ENCODE results near the gene EIF2S2. TPM values are rescaled to one million over a fixed set of nuclear protein-coding genes. Genes with fewer than 3 reads are reported as not detected.
"Not testable (repeated sequence)": the region's sequence is repeated elsewhere in the genome, so short reads cannot be mapped to it uniquely, and the experiment has no call there.

The EIF2S2 gene, protein sequence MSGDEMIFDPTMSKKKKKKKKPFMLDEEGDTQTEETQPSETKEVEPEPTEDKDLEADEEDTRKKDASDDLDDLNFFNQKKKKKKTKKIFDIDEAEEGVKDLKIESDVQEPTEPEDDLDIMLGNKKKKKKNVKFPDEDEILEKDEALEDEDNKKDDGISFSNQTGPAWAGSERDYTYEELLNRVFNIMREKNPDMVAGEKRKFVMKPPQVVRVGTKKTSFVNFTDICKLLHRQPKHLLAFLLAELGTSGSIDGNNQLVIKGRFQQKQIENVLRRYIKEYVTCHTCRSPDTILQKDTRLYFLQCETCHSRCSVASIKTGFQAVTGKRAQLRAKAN
- total RNA-seq (2014; rRNA removed; shearing (Covaris generic)) (114 and 138 TPM in 2 replicates), polyA plus RNA-seq (2016; fragmentation: Nextera tagmentation; extraction: Ambion mirVana) (109 and 114 TPM in 2 replicates)

DNA sequence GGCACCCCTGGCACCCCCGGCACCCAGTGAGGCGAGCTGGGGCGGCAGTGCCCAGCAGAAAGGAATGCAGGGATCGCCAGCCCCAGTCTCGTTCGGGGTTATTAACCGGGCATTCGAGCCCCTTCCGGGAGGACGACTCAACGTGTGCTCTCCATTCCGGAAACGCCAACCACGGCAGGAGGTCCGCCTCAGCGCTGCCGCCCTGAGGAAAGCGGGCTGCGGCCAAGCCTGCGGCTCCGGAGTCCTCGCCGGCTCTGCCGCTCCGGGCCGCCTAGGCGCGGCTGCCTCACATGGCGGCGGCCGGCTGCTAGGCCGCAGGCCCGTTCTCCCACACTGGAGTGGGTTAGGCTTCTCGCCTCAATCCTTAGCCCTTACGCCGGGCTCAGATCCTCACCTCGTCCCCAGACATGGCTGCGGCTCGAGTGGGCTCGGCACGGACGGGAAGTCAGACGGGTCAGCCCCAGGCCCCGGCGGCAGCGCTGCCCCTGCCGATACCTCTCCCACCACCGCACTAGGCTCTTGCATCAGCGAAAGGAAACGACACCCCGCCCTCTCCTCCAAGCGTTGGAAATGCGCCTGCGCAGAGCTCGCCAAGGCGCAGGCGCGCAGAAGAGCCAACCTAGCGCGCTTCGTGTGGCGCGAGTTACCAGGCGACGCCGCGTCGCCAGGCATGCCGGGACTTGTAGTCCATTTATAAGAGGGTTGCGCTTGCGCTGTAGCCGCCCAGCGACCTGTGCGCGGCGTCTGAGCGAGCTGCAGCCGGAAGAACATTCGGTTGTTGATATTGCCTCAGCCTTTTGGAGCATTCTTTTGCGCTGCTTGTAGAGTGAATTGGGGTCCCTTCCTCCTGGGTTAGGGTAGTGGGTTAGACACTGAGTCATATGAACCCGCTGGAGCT lies at the start of gene EIF2S2:
TSS of gene EIF2S2 (minus strand) at position 542 of the 898 bp plus-strand sequence. CDS start at position 409, 133 bp downstream.
- in situ Hi-C loops (cut with MboI) = no loop called here
- WGBS, 2 experiments (ENCODE audit: low coverage in 1 of 2, low lambda C conversion rate in 2 of 2, missing lambda C conversion rate in 2 of 2) = 0% methylated on average over 54 to 78 of the region's 81 CpGs

DNA sequence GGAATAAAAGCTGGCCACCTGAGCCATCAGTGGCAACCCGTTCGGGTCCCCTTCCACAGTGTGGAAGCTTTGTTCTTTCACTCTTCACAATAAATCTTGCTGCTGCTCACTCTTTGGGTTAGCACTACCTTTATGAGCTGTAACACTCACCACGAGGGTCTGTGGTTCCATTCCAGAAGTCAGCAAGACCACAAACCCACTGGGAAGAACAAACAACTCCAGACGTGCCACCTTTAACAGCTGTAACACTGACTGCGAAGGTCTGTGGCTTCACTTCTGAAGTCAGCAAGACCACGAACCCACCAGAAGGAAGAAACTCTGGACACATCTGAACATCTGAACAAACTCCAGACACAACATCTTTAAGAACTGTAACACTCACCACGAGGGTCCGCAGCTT lies 45.7 kb upstream of the EIF2S2 start:
- H3K4me2 ChIP-seq (ENCODE audit: unreplicated experiment); in situ Hi-C loops (cut with MboI); H3K27me3 ChIP-seq (replicated peaks; ENCODE audit: insufficient read depth); H3K9me3 ChIP-seq (ENCODE audit: low read depth); DNase-seq; H3K4me3 ChIP-seq; H3F3A ChIP-seq (ENCODE audit: insufficient read depth); H4K20me1 ChIP-seq (ENCODE audit: insufficient read depth); H3K4me1 ChIP-seq (ENCODE audit: insufficient read depth); H3K79me2 ChIP-seq (ENCODE audit: insufficient read depth); H3K27ac ChIP-seq; H2AFZ ChIP-seq; H3K9me2 ChIP-seq (ENCODE audit: insufficient read depth); H3K9ac ChIP-seq; H3K36me3 ChIP-seq (ENCODE audit: low read depth): not testable (repeated sequence)
- WGBS, 2 experiments (ENCODE audit: low coverage in 1 of 2, low lambda C conversion rate in 2 of 2, missing lambda C conversion rate in 2 of 2) = 65 to 71% methylated on average over 8 of the region's 8 CpGs

More for the DNA sequence above, at the start of gene EIF2S2:
- H2AFZ ChIP-seq = peak within 1 kb of the TSS; percentile 96
- H3K27ac ChIP-seq = peak within 1 kb of the TSS; percentile 84
- TF ChIP-seq EZH2 (IDR thresholded peaks at IDR 0.05; ENCODE audit: insufficient read depth, poor library complexity, severe bottlenecking) (no peak), EZH2phosphoT487 (IDR thresholded peaks at IDR 0.05; ENCODE audit: insufficient read depth, low read depth) (no peak)
- H4K20me1 ChIP-seq (ENCODE audit: insufficient read depth) = peaks cover 36% of the 10 kb centered on the region
- peak within 1 kb of the TSS; percentile 94 for H3K4me3 ChIP-seq
- H3K9me3 ChIP-seq (ENCODE audit: low read depth) = no peaks in the 10 kb centered on the region
- H3K9me2 ChIP-seq (ENCODE audit: insufficient read depth) = no peaks in the 10 kb centered on the region
- peaks cover 51% of the 10 kb centered on the region for H3K79me2 ChIP-seq (ENCODE audit: insufficient read depth)
- H3K9ac ChIP-seq = peak within 1 kb of the TSS; percentile 96
- H3K36me3 ChIP-seq (ENCODE audit: low read depth) = peaks cover 25% of the 10 kb centered on the region
- peaks cover 6% of the 10 kb centered on the region; the same call in 1 of the 2 replicates for H3F3A ChIP-seq (ENCODE audit: insufficient read depth)
- DNase-seq = peak; percentile 99
- peaks cover 25% of the 10 kb centered on the region for H3K4me1 ChIP-seq (ENCODE audit: insufficient read depth)
- H3K27me3 ChIP-seq (replicated peaks; ENCODE audit: insufficient read depth) = no peaks in the 10 kb centered on the region
- H3K4me2 ChIP-seq (ENCODE audit: unreplicated experiment) = peak within 1 kb of the TSS; percentile 97

- in situ Hi-C loops (cut with MboI) = no loop called here
- H3K79me2 ChIP-seq (ENCODE audit: insufficient read depth) = no peaks in the 10 kb centered on the region
- TF ChIP-seq EZH2phosphoT487 (IDR thresholded peaks at IDR 0.05; ENCODE audit: insufficient read depth, low read depth) (no peak), EZH2 (IDR thresholded peaks at IDR 0.05; ENCODE audit: insufficient read depth, poor library complexity, severe bottlenecking) (no peak)
- H3K27ac ChIP-seq = no peak overlapping the region
- no peaks in the 10 kb centered on the region for H3F3A ChIP-seq (ENCODE audit: insufficient read depth)
- no peaks in the 10 kb centered on the region for H4K20me1 ChIP-seq (ENCODE audit: insufficient read depth)
- H3K9ac ChIP-seq = no peak overlapping the region
- H2AFZ ChIP-seq = no peak overlapping the region
- no peak overlapping the region for H3K4me2 ChIP-seq (ENCODE audit: unreplicated experiment)
- WGBS, 2 experiments (ENCODE audit: low coverage in 1 of 2, low lambda C conversion rate in 2 of 2, missing lambda C conversion rate in 2 of 2) = 43 to 61% methylated on average over 2 of the region's 2 CpGs
- no peak overlapping the region for H3K4me3 ChIP-seq
- no peaks in the 10 kb centered on the region for H3K9me3 ChIP-seq (ENCODE audit: low read depth)
- H3K27me3 ChIP-seq (replicated peaks; ENCODE audit: insufficient read depth) = no peaks in the 10 kb centered on the region
- H3K4me1 ChIP-seq (ENCODE audit: insufficient read depth) = 0 out of 2 replicates have a peak, but pooled peaks cover under 1% of the 10 kb centered on the region
- no peaks in the 10 kb centered on the region for H3K36me3 ChIP-seq (ENCODE audit: low read depth)
- no peaks in the 10 kb centered on the region for H3K9me2 ChIP-seq (ENCODE audit: insufficient read depth)
- DNase-seq = no peak
Observed at GRCh38 chr20:34155836-34156235, 43.8 kb upstream of the EIF2S2 start.

- H3K9me3 ChIP-seq (ENCODE audit: low read depth); H3K9me2 ChIP-seq (ENCODE audit: insufficient read depth); H3K36me3 ChIP-seq (ENCODE audit: low read depth); H3K4me1 ChIP-seq (ENCODE audit: insufficient read depth); H3F3A ChIP-seq (ENCODE audit: insufficient read depth); DNase-seq; H3K4me3 ChIP-seq; H3K27me3 ChIP-seq (replicated peaks; ENCODE audit: insufficient read depth); H3K27ac ChIP-seq; H3K4me2 ChIP-seq (ENCODE audit: unreplicated experiment); H3K79me2 ChIP-seq (ENCODE audit: insufficient read depth); in situ Hi-C loops (cut with MboI); H4K20me1 ChIP-seq (ENCODE audit: insufficient read depth); H3K9ac ChIP-seq; H2AFZ ChIP-seq: not testable (repeated sequence)
- WGBS, 2 experiments (ENCODE audit: low coverage in 1 of 2, low lambda C conversion rate in 2 of 2, missing lambda C conversion rate in 2 of 2) = 65% methylated on average over 6 of the region's 6 CpGs
Observed at GRCh38 chr20:34153169-34153568, 41.1 kb upstream of the EIF2S2 start.

- H3K4me3 ChIP-seq; H2AFZ ChIP-seq; H3K27me3 ChIP-seq (replicated peaks; ENCODE audit: insufficient read depth); H3K36me3 ChIP-seq (ENCODE audit: low read depth); H3K4me2 ChIP-seq (ENCODE audit: unreplicated experiment); H3F3A ChIP-seq (ENCODE audit: insufficient read depth); H3K9ac ChIP-seq; H3K9me3 ChIP-seq (ENCODE audit: low read depth); H4K20me1 ChIP-seq (ENCODE audit: insufficient read depth); DNase-seq; H3K79me2 ChIP-seq (ENCODE audit: insufficient read depth); H3K27ac ChIP-seq; H3K9me2 ChIP-seq (ENCODE audit: insufficient read depth); H3K4me1 ChIP-seq (ENCODE audit: insufficient read depth); in situ Hi-C loops (cut with MboI): not testable (repeated sequence)
- WGBS, 2 experiments (ENCODE audit: low coverage in 1 of 2, low lambda C conversion rate in 2 of 2, missing lambda C conversion rate in 2 of 2) = 95 to 96% methylated on average over 8 of the region's 8 CpGs
Observed at GRCh38 chr20:34152073-34152472, 40.0 kb upstream of the EIF2S2 start.

All from GM23248 (cell line).